SU-DHL-6 (cell line): ENCODE results near the gene KRT2.

Experiments used
- CTCF ChIP-seq: fragments of 200-600 bp; sonication (generic); IDR thresholded peaks from one replicate; pipeline ENCODE4 v1.5.1; 2017; ENCODE audit warnings: antibody characterized with exemption, mild to moderate bottlenecking, low read length, moderate library complexity; ENCODE audit not compliant: insufficient read depth, poor library complexity, severe bottlenecking
- EZH2phosphoT487 ChIP-seq: fragments of 200-600 bp; sonication (generic), shearing (Covaris generic); conservative IDR thresholded peaks from 2 replicates; pipeline ENCODE4 v1.6.1; 2018; ENCODE audit warnings: mild to moderate bottlenecking, antibody characterized with exemption, low read length, moderate library complexity, mixed read lengths

- no peak for TF ChIP-seq CTCF
- TF ChIP-seq EZH2phosphoT487, result no peak
These were observed 33.4 kb upstream of the KRT2 start for GRCh38 chr12:52685406-52685890.
